PC-9 (cell line): ENCODE data around the gene TRIM61. TPM values are rescaled to one million over a fixed set of nuclear protein-coding genes. Genes with fewer than 3 reads are reported as not detected.
"Not testable (repeated sequence)": the region's sequence is repeated elsewhere in the genome, so short reads cannot be mapped to it uniquely, and the experiment has no call there.

Experiments used
- BruUV-seq: library from RNA; stranded (reverse); fragments of 400-500 nt; replicated peaks from 2 replicates; lab custom pipeline; 2021; lab: Mats Ljungman, UMichigan
- CTCF ChIA-PET: fragments of 300-600 bp; sonication (Branson Sonifier 250); formaldehyde crosslinking; loops from one replicate; lab custom pipeline; 2022; ENCODE audit warnings: antibody characterized with exemption; lab: Charles Lee
- POLR2A ChIA-PET: fragments of 300-600 bp; sonication (Branson Sonifier 250); formaldehyde crosslinking; loops from one replicate; lab custom pipeline; 2022; ENCODE audit warnings: antibody characterized with exemption; ENCODE audit not compliant: unreplicated experiment; lab: Charles Lee
- DNase-seq, 2 experiments: peaks; one replicate each; pipeline versions ENCODE4 v3.0.0 to v3.0.0-alpha.2; 2015 to 2022; ENCODE audit warnings: mixed read lengths in 1 of 2
- H2AFZ ChIP-seq: fragments of 200-600 bp; sonication (generic); 2 replicates; pipeline ENCODE4 v1.8.1; 2017; ENCODE audit warnings: antibody characterized with exemption
- H3F3A ChIP-seq: fragments of 200-600 bp; sonication (generic); 2 replicates; pipeline ENCODE4 v1.8.1; 2017; ENCODE audit warnings: antibody characterized with exemption, mild to moderate bottlenecking, low read depth; ENCODE audit not compliant: insufficient read depth
- H3K27ac ChIP-seq: fragments of 200-600 bp; sonication (generic); 2 replicates; pipeline ENCODE4 v1.6.1; 2016; ENCODE audit warnings: mixed run types
- H3K27me3 ChIP-seq: fragments of 200-600 bp; sonication (generic); 2 replicates; pipeline ENCODE4 v1.6.1; 2016; ENCODE audit warnings: low read depth, mixed run types; ENCODE audit not compliant: insufficient read depth
- H3K36me3 ChIP-seq: fragments of 200-600 bp; sonication (generic); 2 replicates; pipeline ENCODE4 v1.6.1; 2016; ENCODE audit warnings: low read depth, mixed run types
- H3K4me1 ChIP-seq: fragments of 200-600 bp; sonication (generic); replicated peaks from 2 replicates; pipeline ENCODE4 v1.6.1; 2016; ENCODE audit warnings: mixed run types; ENCODE audit not compliant: insufficient read depth
- H3K4me2 ChIP-seq: fragments of 200-600 bp; sonication (generic); 2 replicates; pipeline ENCODE4 v1.6.1; 2017; ENCODE audit warnings: mixed run types
- H3K4me3 ChIP-seq: fragments of 200-600 bp; sonication (generic); 2 replicates; pipeline ENCODE4 v1.6.1; 2016; ENCODE audit warnings: mixed run types
- H3K79me2 ChIP-seq: fragments of 200-600 bp; sonication (generic); 2 replicates; pipeline ENCODE4 v1.6.1; 2017; ENCODE audit warnings: low read depth, mixed run types
- H3K9me2 ChIP-seq: fragments of 200-600 bp; sonication (generic); 2 replicates; pipeline ENCODE4 v1.8.1; 2017; ENCODE audit warnings: mild to moderate bottlenecking; ENCODE audit not compliant: insufficient read depth
- H3K9me3 ChIP-seq: fragments of 200-600 bp; sonication (generic); 2 replicates; pipeline ENCODE4 v1.8.1; 2016; ENCODE audit warnings: low read depth; ENCODE audit not compliant: insufficient read depth
- H4K20me1 ChIP-seq: fragments of 200-600 bp; sonication (generic); 2 replicates; pipeline ENCODE4 v1.8.1; 2017; ENCODE audit not compliant: insufficient read depth
- EZH2 ChIP-seq: fragments of 200-600 bp; sonication (generic); IDR thresholded peaks from 2 replicates; pipeline ENCODE4 v1.8.0; 2017; ENCODE audit warnings: antibody characterized with exemption, low read depth
- intact Hi-C: fragments of 100-400 bp; cut with micrococcal nuclease; formaldehyde crosslinking; loops from one replicate; pipeline ENCODE4 v1.10.0; 2022; ENCODE audit not compliant: unreplicated experiment
- total RNA-seq: library from RNA; stranded (reverse); gene quantifications from 2 replicates; pipeline ENCODE4 v1.2.3, GENCODE V29; 2021
- TF ChIP-seq, protein P1 (sequence below): fragments of 200-600 bp; sonication (generic); conservative IDR thresholded peaks from 2 replicates; pipeline ENCODE4 v1.6.1; 2017; ENCODE audit warnings: mixed run types, antibody characterized with exemption, mild to moderate bottlenecking, moderate library complexity

The TRIM61 gene
- total RNA-seq, 1 experiment from 2014 or later: 0.61 TPM

- H3F3A ChIP-seq: no peaks in the 10 kb centered on the region
- no peaks in the 10 kb centered on the region for H4K20me1 ChIP-seq
- no peaks in the 10 kb centered on the region for H3K4me1 ChIP-seq
- TF ChIP-seq EZH2: no peak
- TF ChIP-seq, protein P1, sequence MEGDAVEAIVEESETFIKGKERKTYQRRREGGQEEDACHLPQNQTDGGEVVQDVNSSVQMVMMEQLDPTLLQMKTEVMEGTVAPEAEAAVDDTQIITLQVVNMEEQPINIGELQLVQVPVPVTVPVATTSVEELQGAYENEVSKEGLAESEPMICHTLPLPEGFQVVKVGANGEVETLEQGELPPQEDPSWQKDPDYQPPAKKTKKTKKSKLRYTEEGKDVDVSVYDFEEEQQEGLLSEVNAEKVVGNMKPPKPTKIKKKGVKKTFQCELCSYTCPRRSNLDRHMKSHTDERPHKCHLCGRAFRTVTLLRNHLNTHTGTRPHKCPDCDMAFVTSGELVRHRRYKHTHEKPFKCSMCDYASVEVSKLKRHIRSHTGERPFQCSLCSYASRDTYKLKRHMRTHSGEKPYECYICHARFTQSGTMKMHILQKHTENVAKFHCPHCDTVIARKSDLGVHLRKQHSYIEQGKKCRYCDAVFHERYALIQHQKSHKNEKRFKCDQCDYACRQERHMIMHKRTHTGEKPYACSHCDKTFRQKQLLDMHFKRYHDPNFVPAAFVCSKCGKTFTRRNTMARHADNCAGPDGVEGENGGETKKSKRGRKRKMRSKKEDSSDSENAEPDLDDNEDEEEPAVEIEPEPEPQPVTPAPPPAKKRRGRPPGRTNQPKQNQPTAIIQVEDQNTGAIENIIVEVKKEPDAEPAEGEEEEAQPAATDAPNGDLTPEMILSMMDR: no peak
- H3K27me3 ChIP-seq: no peaks in the 10 kb centered on the region
- ChIA-PET POLR2A (no interaction called here), CTCF (no interaction called here)
- H3K79me2 ChIP-seq: no peaks in the 10 kb centered on the region
- no peak overlapping the region for H2AFZ ChIP-seq
- no peak overlapping the region for H3K27ac ChIP-seq
- intact Hi-C loops: no loop called here
- H3K4me3 ChIP-seq: no peak overlapping the region
- no peaks in the 10 kb centered on the region for H3K9me3 ChIP-seq
- no peaks in the 10 kb centered on the region for H3K9me2 ChIP-seq
- BruUV-seq: no TSS peak
- H3K36me3 ChIP-seq: no peaks in the 10 kb centered on the region
- no peak for DNase-seq
- H3K4me2 ChIP-seq: no peak overlapping the region
Measured at GRCh38 chr4:164989471-164989870, 12.0 kb upstream of the TRIM61 start.

GRCh38 chr4:164971929-164972328 is 5.5 kb downstream of the TRIM61 start:
- CTCF ChIA-PET, H3K4me1 ChIP-seq, H3K4me3 ChIP-seq, H3K36me3 ChIP-seq, BruUV-seq, H3K79me2 ChIP-seq, H4K20me1 ChIP-seq, H3K9me2 ChIP-seq, H3K27ac ChIP-seq, POLR2A ChIA-PET, H3K4me2 ChIP-seq, H2AFZ ChIP-seq, H3K27me3 ChIP-seq, H3K9me3 ChIP-seq, H3F3A ChIP-seq, DNase-seq, intact Hi-C loops: not testable (repeated sequence)

- no peak overlapping the region for H3K4me3 ChIP-seq
- no peaks in the 10 kb centered on the region for H4K20me1 ChIP-seq
- H3K27ac ChIP-seq: no peak overlapping the region
- no peaks in the 10 kb centered on the region for H3K79me2 ChIP-seq
- no TSS peak for BruUV-seq
- no peaks in the 10 kb centered on the region for H3K9me3 ChIP-seq
- DNase-seq: peak in 1 of 2 experiments; percentile 10
- H3F3A ChIP-seq: no peaks in the 10 kb centered on the region
- peaks cover 6% of the 10 kb centered on the region; the same call in 1 of the 2 replicates for H3K4me1 ChIP-seq
- H3K9me2 ChIP-seq: no peaks in the 10 kb centered on the region
- intact Hi-C loops: no loop called here
- no peak overlapping the region for H3K4me2 ChIP-seq
- POLR2A ChIA-PET: no interaction called here
- no peaks in the 10 kb centered on the region for H3K27me3 ChIP-seq
- no peaks in the 10 kb centered on the region for H3K36me3 ChIP-seq
- TF ChIP-seq EZH2: no peak
- TF ChIP-seq, protein P1: no peak
- CTCF ChIA-PET: no interaction called here
- H2AFZ ChIP-seq: no peak overlapping the region
Measured at GRCh38 chr4:164959896-164960295, 17.6 kb downstream of the TRIM61 start.

DNA sequence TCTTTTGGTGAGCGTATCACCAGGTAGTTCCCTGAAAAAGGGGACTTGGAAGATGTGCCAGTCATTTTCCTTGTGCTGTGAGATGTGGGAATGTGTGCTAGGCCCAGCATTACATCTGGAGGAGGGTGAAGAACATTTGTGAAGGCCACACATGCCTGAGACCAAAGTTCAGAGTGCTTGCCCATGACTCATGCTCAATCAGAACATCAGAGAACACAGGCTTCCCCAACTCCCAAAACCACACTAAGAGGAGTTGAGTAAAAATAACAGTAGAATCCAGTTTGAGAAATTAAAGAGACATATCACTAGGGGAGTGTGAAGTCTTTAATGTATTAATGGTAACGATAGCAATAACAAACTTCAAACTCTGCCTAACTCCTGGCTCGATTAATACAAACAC is 18.0 kb downstream of the TRIM61 start:
- H3K9me3 ChIP-seq, DNase-seq, H3K27ac ChIP-seq, H3K9me2 ChIP-seq, H3K4me2 ChIP-seq, BruUV-seq, H3K4me1 ChIP-seq, CTCF ChIA-PET, H4K20me1 ChIP-seq, POLR2A ChIA-PET, H3K36me3 ChIP-seq, intact Hi-C loops, H2AFZ ChIP-seq, H3K4me3 ChIP-seq, H3K27me3 ChIP-seq, H3F3A ChIP-seq, H3K79me2 ChIP-seq: not testable (repeated sequence)
